Choroid plexus epithelial cell (primary cell): ENCODE data around the gene HPS6.
A peak's percentile ranks its signal among the peaks of the same experiment; 100 is the strongest.

Source experiments
- DNase-seq: peaks from one replicate; pipeline ENCODE4 v3.0.0-alpha.2; 2010; ENCODE audit warnings: low read depth
- H3K4me3 ChIP-seq: 2 replicates; pipeline ENCODE4 v1.5.1; 2011; ENCODE audit warnings: low read depth, mild to moderate bottlenecking, control low read depth, low read length, moderate library complexity
- CTCF ChIP-seq: conservative IDR thresholded peaks from 2 replicates; pipeline ENCODE4 v1.5.1; 2011; ENCODE audit warnings: low read depth, mild to moderate bottlenecking, control low read depth, inconsistent platforms, low read length, moderate library complexity

Gene HPS6

GRCh38 chr10:102113956-102114857 lies 49.1 kb downstream of the HPS6 start:
- peak overlapping the region; percentile 76 for H3K4me3 ChIP-seq
- no peak for TF ChIP-seq CTCF
- no peak for DNase-seq

DNA sequence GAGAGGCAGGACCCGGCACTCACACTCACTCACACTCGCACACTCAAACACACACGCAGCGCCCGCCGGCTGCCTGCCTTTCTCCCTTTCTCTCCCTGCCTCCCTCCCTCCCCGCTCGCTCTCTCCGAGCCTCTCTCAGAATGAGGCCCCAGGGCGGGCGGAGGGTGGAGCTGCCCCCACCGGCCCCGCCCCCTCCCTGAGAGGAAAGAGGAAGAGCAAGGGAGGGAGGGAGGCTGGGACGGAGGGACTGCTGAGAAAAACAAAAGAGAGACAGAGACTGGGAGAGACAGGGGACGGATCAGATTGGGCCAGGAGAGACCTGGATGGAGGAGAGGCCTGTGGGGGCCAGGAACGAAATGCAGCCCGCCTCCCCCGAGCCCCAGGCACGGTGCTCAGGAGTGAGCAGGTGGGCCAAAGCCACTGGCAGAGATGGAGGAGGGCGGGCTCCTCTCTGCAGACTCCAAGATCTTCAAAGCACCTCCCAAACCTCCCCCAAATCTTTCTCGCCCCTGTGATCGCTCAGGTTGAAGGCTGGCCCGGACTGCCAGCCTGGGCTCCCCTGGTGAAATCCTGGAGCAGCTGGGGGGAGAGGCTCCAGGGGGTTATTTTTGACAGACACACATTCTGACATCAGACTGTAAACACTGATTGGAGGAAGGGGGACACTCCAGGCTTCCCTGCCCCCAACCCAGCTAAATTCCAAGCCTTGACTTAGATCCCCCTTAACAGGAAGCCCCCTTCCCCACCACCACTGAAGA lies 49.9 kb downstream of the HPS6 start:
- peak; percentile 80 for DNase-seq
- peak overlapping the region; percentile 76 for H3K4me3 ChIP-seq
- no peak for TF ChIP-seq CTCF

- H3K4me3 ChIP-seq: peak overlapping the region; percentile 7
- no peak for TF ChIP-seq CTCF
- no peak for DNase-seq
Observed at GRCh38 chr10:102115775-102116174, 50.6 kb downstream of the HPS6 start.

GRCh38 chr10:102116656-102117055 lies 51.5 kb downstream of the HPS6 start:
- peak overlapping the region; percentile 96 for H3K4me3 ChIP-seq
- TF ChIP-seq CTCF: no peak
- no peak for DNase-seq
